ENCODE data around the gene VSTM2L.
A peak's percentile ranks its signal among the peaks of the same experiment; 100 is the strongest.

Gene VSTM2L

GRCh38 chr20:37901654-37902503, 1.0 kb upstream of the VSTM2L start:
- DNase-seq, result peak in 1 of 5 donors; percentile 58

- DNase-seq, result no peak
Measured at GRCh38 chr20:37903317-37904007, 535 bp downstream of the VSTM2L start.

GRCh38 chr20:37904008-37904642, 1.2 kb downstream of the VSTM2L start:
- no peak for DNase-seq

GRCh38 chr20:37904845-37905373, 2.0 kb downstream of the VSTM2L start:
- DNase-seq, result no peak

GRCh38 chr20:37905671-37906613, 3.0 kb downstream of the VSTM2L start:
- no peak for DNase-seq

GRCh38 chr20:37907330-37907676, 4.4 kb downstream of the VSTM2L start:
- DNase-seq, result no peak

GRCh38 chr20:37907677-37908401, 4.9 kb downstream of the VSTM2L start:
- DNase-seq, result no peak

- DNase-seq, result no peak
Measured at GRCh38 chr20:37911261-37911660, 8.3 kb downstream of the VSTM2L start.

- peak in 1 of 5 donors; percentile 29 for DNase-seq
Measured at GRCh38 chr20:37911838-37912281, 8.9 kb downstream of the VSTM2L start.

GRCh38 chr20:37912874-37913273, 9.9 kb downstream of the VSTM2L start:
- DNase-seq, result no peak

- DNase-seq, result no peak
Measured at GRCh38 chr20:37913567-37914366, 10.8 kb downstream of the VSTM2L start.

- no peak for DNase-seq
Measured at GRCh38 chr20:37914367-37914671, 11.4 kb downstream of the VSTM2L start.

GRCh38 chr20:37914672-37915433, 11.9 kb downstream of the VSTM2L start:
- peak in 1 of 5 donors; percentile 45 for DNase-seq

GRCh38 chr20:37915434-37915787, 12.5 kb downstream of the VSTM2L start:
- DNase-seq, result no peak

GRCh38 chr20:37915800-37916570, 13.1 kb downstream of the VSTM2L start:
- no peak for DNase-seq

GRCh38 chr20:37917461-37917860, 14.5 kb downstream of the VSTM2L start:
- DNase-seq, result no peak

- DNase-seq, result no peak
Measured at GRCh38 chr20:37918035-37918434, 15.1 kb downstream of the VSTM2L start.

- no peak for DNase-seq
Measured at GRCh38 chr20:37919389-37920040, 16.6 kb downstream of the VSTM2L start.

GRCh38 chr20:37920270-37920669, 17.3 kb downstream of the VSTM2L start:
- DNase-seq, result peak in 1 of 5 donors; percentile 34

All from T-helper 1 cell (primary cell).